Calu3 (cell line): ENCODE results near the gene NIPBL. TPM values are rescaled to one million over a fixed set of nuclear protein-coding genes. Genes with fewer than 3 reads are reported as not detected.

Source experiments
- BruUV-seq: library from RNA; stranded (reverse); fragments of 400-500 nt; replicated peaks from 2 replicates; lab custom pipeline; 2021; lab: Mats Ljungman, UMichigan
- CTCF ChIA-PET: fragments of 300-600 bp; sonication (Branson Sonifier 250); formaldehyde crosslinking; loops from one replicate; lab custom pipeline; 2022; ENCODE audit warnings: antibody characterized with exemption; lab: Charles Lee
- DNase-seq: peaks from one replicate; pipeline ENCODE4 v3.0.0; 2022
- H3K27ac Mint-ChIP-seq: one replicate; pipeline ENCODE4 v1.8.0; 2022; ENCODE audit warnings: mixed read lengths; ENCODE audit not compliant: unreplicated experiment
- H3K27me3 Mint-ChIP-seq: one replicate; pipeline ENCODE4 v1.8.0; 2022; ENCODE audit warnings: mixed read lengths; ENCODE audit not compliant: unreplicated experiment
- H3K36me3 Mint-ChIP-seq: one replicate; pipeline ENCODE4 v1.8.0; 2022; ENCODE audit warnings: mild to moderate bottlenecking, moderate library complexity, mixed read lengths; ENCODE audit not compliant: insufficient read depth, unreplicated experiment
- H3K4me1 Mint-ChIP-seq: one replicate; pipeline ENCODE4 v1.8.0; 2022; ENCODE audit warnings: mild to moderate bottlenecking, low read depth, mixed read lengths; ENCODE audit not compliant: unreplicated experiment
- H3K4me3 Mint-ChIP-seq: one replicate; pipeline ENCODE4 v1.8.0; 2022; ENCODE audit warnings: mild to moderate bottlenecking, low read depth, moderate library complexity, mixed read lengths; ENCODE audit not compliant: unreplicated experiment
- H3K9me3 Mint-ChIP-seq: one replicate; pipeline ENCODE4 v1.8.0; 2022; ENCODE audit warnings: low read depth, mixed read lengths; ENCODE audit not compliant: unreplicated experiment
- CTCF ChIP-seq: fragments of 200-600 bp; IDR thresholded peaks from one replicate; pipeline ENCODE4 v1.8.0; 2022; ENCODE audit warnings: antibody characterized with exemption; ENCODE audit not compliant: unreplicated experiment
- intact Hi-C: fragments of 100-400 bp; cut with micrococcal nuclease; formaldehyde crosslinking; loops from one replicate; pipeline ENCODE4 v1.10.0; 2022; ENCODE audit not compliant: unreplicated experiment
- total RNA-seq: library from RNA; stranded (reverse); gene quantifications from 2 replicates; pipeline ENCODE4 v1.2.3, GENCODE V29; 2022

NIPBL gene
- total RNA-seq, 1 experiment from 2014 or later, result 53.2 TPM

- H3K9me3 Mint-ChIP-seq, result no peaks in the 10 kb centered on the region
- peak overlapping the region; percentile 89 for H3K4me3 Mint-ChIP-seq
- H3K36me3 Mint-ChIP-seq, result peaks cover 46% of the 10 kb centered on the region
- no peak for TF ChIP-seq CTCF
- peak overlapping the region; percentile 65 for H3K27ac Mint-ChIP-seq
- peaks cover 21% of the 10 kb centered on the region for H3K4me1 Mint-ChIP-seq
- no peak for DNase-seq
- CTCF ChIA-PET, result interaction anchor here (0.6 to 1.5 kb wide), 2 partner anchors 70 to 144 kb away, joined by 3 read pairs; no protein-coding TSS in a partner anchor
- BruUV-seq, result no TSS peak
- H3K27me3 Mint-ChIP-seq, result no peaks in the 10 kb centered on the region
- intact Hi-C loops, result no loop called here
Measured at GRCh38 chr5:36874465-36874864, 2.1 kb upstream of the NIPBL start.

- BruUV-seq, result no TSS peak
- CTCF ChIA-PET, result interaction anchor here (0.6 to 1.5 kb wide), 4 partner anchors 69 to 145 kb away, joined by 3 to 4 read pairs (median 3); no protein-coding TSS in a partner anchor
Measured at GRCh38 chr5:36875051-36875789, 1.3 kb upstream of the NIPBL start.

GRCh38 chr5:36875790-36876298 lies 725 bp upstream of the NIPBL start:
- Mint-ChIP-seq H3K9me3 (no peaks in the 10 kb centered on the region), H3K27ac (peak overlapping the region; percentile 65), H3K36me3 (peaks cover 46% of the 10 kb centered on the region), H3K4me1 (peaks cover 13% of the 10 kb centered on the region), H3K27me3 (no peaks in the 10 kb centered on the region), H3K4me3 (peak overlapping the region; percentile 89)
- TSS peak; percentile 49 for BruUV-seq
- peak; percentile 26 for TF ChIP-seq CTCF
- DNase-seq, result peak; percentile 72
- CTCF ChIA-PET, result interaction anchor here (1.1 to 1.5 kb wide), 3 partner anchors 69 to 136 kb away, joined by 3 to 4 read pairs (median 3); no protein-coding TSS in a partner anchor
- intact Hi-C loops, result loop anchor here (5.0 kb wide), 1 partner anchor 131 kb away; no protein-coding TSS in a partner anchor

More at GRCh38 chr5:36875051-36875789, 1.3 kb upstream of the NIPBL start:
- H3K27ac Mint-ChIP-seq, result peak overlapping the region; percentile 65
- peak; percentile 46 for DNase-seq
- intact Hi-C loops, result loop anchor here (5.0 kb wide), 1 partner anchor 132 kb away; no protein-coding TSS in a partner anchor
- peaks cover 46% of the 10 kb centered on the region for H3K36me3 Mint-ChIP-seq
- TF ChIP-seq CTCF, result no peak
- peak overlapping the region; percentile 89 for H3K4me3 Mint-ChIP-seq
- peaks cover 18% of the 10 kb centered on the region for H3K4me1 Mint-ChIP-seq
- no peaks in the 10 kb centered on the region for H3K9me3 Mint-ChIP-seq
- no peaks in the 10 kb centered on the region for H3K27me3 Mint-ChIP-seq

GRCh38 chr5:36876965-36877666 lies 547 bp downstream of the NIPBL start:
- H3K4me3 Mint-ChIP-seq, result peak overlapping the region; percentile 89
- DNase-seq, result peak; percentile 54
- TF ChIP-seq CTCF, result no peak
- BruUV-seq, result no TSS peak
- H3K27ac Mint-ChIP-seq, result peak overlapping the region; percentile 65
- H3K36me3 Mint-ChIP-seq, result peaks cover 46% of the 10 kb centered on the region
- CTCF ChIA-PET, result interaction anchor here (0.8 to 1.2 kb wide), 2 partner anchors 11 to 67 kb away, joined by 3 to 4 read pairs; no protein-coding TSS in a partner anchor
- H3K4me1 Mint-ChIP-seq, result peaks cover 26% of the 10 kb centered on the region
- H3K9me3 Mint-ChIP-seq, result no peaks in the 10 kb centered on the region
- no peaks in the 10 kb centered on the region for H3K27me3 Mint-ChIP-seq
- intact Hi-C loops, result loop anchor here (5.0 kb wide), 1 partner anchor 130 kb away; no protein-coding TSS in a partner anchor
